Spinal cord (tissue), 10 donors: ENCODE data around the gene TGFB2. TPM values are rescaled to one million over a fixed set of nuclear protein-coding genes. Genes with fewer than 3 reads are reported as not detected.

Source experiments
- DNase-seq, 6 donors: peaks; one replicate each; pipeline versions ENCODE4 v3.0.0 to v3.0.0-alpha.2; 2013 to 2015; ENCODE audit warnings: low spot score in 6 of 6, low read depth in 4 of 6
- H3K27ac ChIP-seq: one replicate; pipeline ENCODE4 v1.5.1; 2013; ENCODE audit warnings: low read depth, low read length, control low read depth
- H3K27me3 ChIP-seq: one replicate; pipeline ENCODE4 v1.6.1; 2013; ENCODE audit warnings: low read length; ENCODE audit not compliant: control insufficient read depth, insufficient read depth
- H3K36me3 ChIP-seq: one replicate; pipeline ENCODE4 v1.6.1; 2013; ENCODE audit warnings: low read length; ENCODE audit not compliant: control insufficient read depth, insufficient read depth
- H3K4me1 ChIP-seq: one replicate; pipeline ENCODE4 v1.6.1; 2013; ENCODE audit warnings: low read length; ENCODE audit not compliant: control insufficient read depth, insufficient read depth
- H3K4me3 ChIP-seq: one replicate; pipeline ENCODE4 v1.5.1; 2013; ENCODE audit warnings: low read depth, low read length, control low read depth
- H3K9me3 ChIP-seq: one replicate; pipeline ENCODE4 v1.6.1; 2013; ENCODE audit warnings: low read length; ENCODE audit not compliant: control insufficient read depth, insufficient read depth
- WGBS: methylation state at CpG from one replicate; pipeline ENCODE4 v1.1.5; 2013; ENCODE audit warnings: missing lambda C conversion rate; ENCODE audit not compliant: insufficient coverage; 5-methylcytosine and 5-hydroxymethylcytosine counted together
- polyA plus RNA-seq, 2 donors: library from polyadenylated mRNA; unstranded; fragments of 120-200 nt; gene quantifications; one replicate each; pipeline ENCODE4 v1.2.1, GENCODE V29; 2013; ENCODE audit not compliant: insufficient read length in 2 of 2
- total RNA-seq, 2 donors: library from RNA; depleted of rRNA in 1 of 2; stranded (reverse); fragments of 120-200 nt in 1 of 2; fragments of >200 nt in 1 of 2; gene quantifications; one replicate each; pipeline versions ENCODE4 v1.2.3 to v1.2.4, GENCODE V29; 2013 to 2014
- donor health status: healthy.

The TGFB2 gene
- total and polyA plus RNA-seq, 4 donors = 30.7 to 44.1 (median 35.3) TPM

DNA sequence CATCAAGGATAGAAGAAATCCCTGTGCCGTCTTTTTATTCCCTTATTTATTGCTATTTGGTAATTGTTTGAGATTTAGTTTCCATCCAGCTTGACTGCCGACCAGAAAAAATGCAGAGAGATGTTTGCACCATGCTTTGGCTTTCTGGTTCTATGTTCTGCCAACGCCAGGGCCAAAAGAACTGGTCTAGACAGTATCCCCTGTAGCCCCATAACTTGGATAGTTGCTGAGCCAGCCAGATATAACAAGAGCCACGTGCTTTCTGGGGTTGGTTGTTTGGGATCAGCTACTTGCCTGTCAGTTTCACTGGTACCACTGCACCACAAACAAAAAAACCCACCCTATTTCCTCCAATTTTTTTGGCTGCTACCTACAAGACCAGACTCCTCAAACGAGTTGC, 99.0 kb downstream of the TGFB2 start:
- no peaks in the 10 kb centered on the region for H3K36me3 ChIP-seq
- no peak overlapping the region for H3K4me3 ChIP-seq
- no peaks in the 10 kb centered on the region for H3K27me3 ChIP-seq
- WGBS = 79% methylated on average over 2 of the region's 5 CpGs
- DNase-seq = no peak
- H3K9me3 ChIP-seq = no peaks in the 10 kb centered on the region
- H3K4me1 ChIP-seq = no peaks in the 10 kb centered on the region
- no peak overlapping the region for H3K27ac ChIP-seq

DNA sequence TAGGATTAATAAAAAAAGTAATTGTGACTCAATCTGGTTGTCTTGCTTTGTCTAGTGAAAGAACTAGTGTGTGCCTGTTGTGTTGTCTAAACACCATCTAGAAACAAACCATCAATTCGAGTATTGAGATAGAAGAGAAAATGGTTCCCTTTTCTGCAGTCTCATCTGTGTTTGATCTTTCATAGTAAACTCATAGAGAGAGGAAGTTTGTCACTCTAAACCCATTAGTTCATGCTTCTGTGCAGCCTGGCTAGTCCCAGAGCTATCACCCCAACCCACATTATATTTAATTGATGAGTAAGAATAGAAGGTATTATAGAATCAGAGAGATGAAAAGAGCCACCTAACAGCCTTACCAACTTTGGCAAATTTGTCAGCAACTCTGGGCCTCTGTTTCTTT, 99.5 kb downstream of the TGFB2 start:
- no peaks in the 10 kb centered on the region for H3K4me1 ChIP-seq
- H3K27ac ChIP-seq = no peak overlapping the region
- WGBS = no CpG with 5 or more reads among the region's 1 CpG
- no peak overlapping the region for H3K4me3 ChIP-seq
- no peaks in the 10 kb centered on the region for H3K36me3 ChIP-seq
- no peaks in the 10 kb centered on the region for H3K9me3 ChIP-seq
- no peak for DNase-seq
- H3K27me3 ChIP-seq = no peaks in the 10 kb centered on the region

DNA sequence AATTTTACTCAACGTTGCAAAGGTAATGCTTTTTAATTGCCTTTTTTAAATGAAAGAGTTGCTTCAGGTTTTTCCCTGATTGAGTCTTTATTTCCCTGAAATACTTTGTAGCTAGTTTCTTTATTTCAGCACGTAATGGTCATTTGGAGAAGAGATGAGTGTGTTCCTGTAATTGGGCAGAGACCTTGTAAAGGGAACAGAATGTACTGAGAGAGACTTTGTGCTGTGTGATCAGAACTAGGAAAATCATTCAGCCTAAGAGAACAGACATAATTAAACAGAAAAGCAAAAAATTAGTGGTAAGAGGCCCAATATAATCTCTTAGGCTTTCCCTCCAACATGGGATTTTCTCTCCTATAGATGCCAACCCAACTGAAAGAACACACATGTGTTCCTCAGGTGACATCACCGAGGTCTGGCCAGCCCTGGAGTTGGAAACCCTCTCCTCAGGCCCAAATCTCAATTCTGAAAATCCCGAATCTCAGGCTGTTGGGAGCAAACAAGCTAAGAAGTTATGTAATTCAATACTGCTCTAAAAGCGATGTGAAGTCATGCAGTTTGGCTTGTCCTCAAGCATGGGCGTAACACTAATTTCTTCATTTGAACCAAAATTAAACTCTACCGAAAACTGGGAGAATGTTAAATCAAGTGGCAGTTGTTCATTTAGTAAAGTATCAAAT, 102.0 kb downstream of the TGFB2 start:
- H3K36me3 ChIP-seq = no peaks in the 10 kb centered on the region
- no peak overlapping the region for H3K27ac ChIP-seq
- no peak for DNase-seq
- no peaks in the 10 kb centered on the region for H3K4me1 ChIP-seq
- no peaks in the 10 kb centered on the region for H3K9me3 ChIP-seq
- H3K27me3 ChIP-seq = no peaks in the 10 kb centered on the region
- WGBS = 88% methylated on average over 1 of the region's 7 CpGs
- no peak overlapping the region for H3K4me3 ChIP-seq

DNA sequence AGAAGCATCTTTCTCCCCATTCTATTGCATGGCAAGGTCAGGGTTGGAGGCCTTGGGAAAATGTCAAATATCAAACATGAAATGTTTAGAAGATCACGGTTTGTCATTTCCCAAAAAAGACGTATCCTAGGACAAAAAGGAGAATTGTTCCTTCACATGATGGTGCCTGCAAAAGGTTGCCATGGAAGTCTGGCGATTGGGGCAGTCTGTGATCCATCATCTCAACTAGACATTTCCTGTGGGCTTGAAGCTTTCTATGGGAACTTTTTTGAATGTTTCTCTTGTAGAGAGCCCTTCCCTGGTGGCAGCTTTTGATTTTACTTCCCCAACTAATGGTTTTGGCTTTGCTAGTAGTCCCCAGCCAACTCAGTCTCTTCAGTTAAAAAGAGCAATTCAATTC, 106.3 kb downstream of the TGFB2 start:
- no peaks in the 10 kb centered on the region for H3K4me1 ChIP-seq
- DNase-seq = no peak
- no peaks in the 10 kb centered on the region for H3K9me3 ChIP-seq
- WGBS = 83% methylated on average over 2 of the region's 3 CpGs
- H3K4me3 ChIP-seq = no peak overlapping the region
- H3K27me3 ChIP-seq = no peaks in the 10 kb centered on the region
- no peaks in the 10 kb centered on the region for H3K36me3 ChIP-seq
- no peak overlapping the region for H3K27ac ChIP-seq

DNA sequence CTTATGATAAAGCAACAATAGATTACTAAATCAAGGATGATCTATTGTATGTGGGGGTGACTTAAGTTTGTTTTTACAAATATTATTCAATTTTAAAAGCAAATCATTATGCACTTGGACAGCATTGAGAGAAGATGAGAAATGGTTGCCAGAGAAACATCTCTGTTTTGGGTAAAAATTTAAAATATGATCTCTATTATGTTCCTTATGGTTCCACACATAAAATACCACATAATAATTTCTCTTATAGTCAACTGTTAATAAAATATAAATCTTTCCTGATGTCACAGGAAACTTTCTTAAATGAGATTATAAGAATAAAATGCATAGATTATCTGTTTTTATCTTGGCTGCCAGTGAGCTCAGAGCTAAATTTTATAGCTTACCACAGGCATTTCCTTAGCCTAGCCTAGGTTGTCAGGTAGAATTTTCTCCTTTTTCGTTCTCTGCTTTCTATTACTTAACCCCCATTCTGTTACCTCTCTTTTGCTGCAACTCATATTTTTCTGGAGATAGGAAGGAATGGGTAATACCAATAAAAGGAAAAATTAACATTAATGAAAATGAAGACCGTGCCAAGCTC, 109.7 kb downstream of the TGFB2 start:
- Histone ChIP-seq H3K36me3 (no peaks in the 10 kb centered on the region), H3K4me3 (no peak overlapping the region), H3K27me3 (no peaks in the 10 kb centered on the region), H3K4me1 (peaks cover 5% of the 10 kb centered on the region), H3K9me3 (no peaks in the 10 kb centered on the region), H3K27ac (no peak overlapping the region)
- WGBS = no CpG with 5 or more reads among the region's 2 CpGs
- no peak for DNase-seq

DNA sequence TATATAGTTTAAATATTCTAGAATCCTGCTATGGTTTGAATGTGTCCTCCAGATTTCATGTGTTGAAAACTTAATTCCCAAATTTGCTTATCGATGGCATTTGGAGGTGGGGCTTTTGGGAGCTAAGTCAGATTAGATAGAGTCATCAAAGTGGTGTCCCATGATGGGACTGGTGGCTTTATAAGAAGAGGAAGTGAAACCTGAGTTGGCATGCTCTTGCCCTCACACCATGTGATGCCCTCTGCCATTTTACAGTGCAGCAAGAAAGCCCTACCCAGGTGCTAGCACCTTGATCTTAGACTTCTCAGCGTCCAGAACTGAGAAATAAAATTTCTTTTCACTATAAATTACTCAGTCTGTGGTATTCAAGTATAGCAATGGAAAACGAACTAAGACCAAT, 111.3 kb downstream of the TGFB2 start:
- Histone ChIP-seq H3K36me3 (no peaks in the 10 kb centered on the region), H3K4me3 (no peak overlapping the region), H3K27ac (no peak overlapping the region), H3K4me1 (peaks cover 6% of the 10 kb centered on the region), H3K27me3 (no peaks in the 10 kb centered on the region), H3K9me3 (no peaks in the 10 kb centered on the region)
- 100% methylated on average over 1 of the region's 3 CpGs for WGBS
- DNase-seq = no peak

DNA sequence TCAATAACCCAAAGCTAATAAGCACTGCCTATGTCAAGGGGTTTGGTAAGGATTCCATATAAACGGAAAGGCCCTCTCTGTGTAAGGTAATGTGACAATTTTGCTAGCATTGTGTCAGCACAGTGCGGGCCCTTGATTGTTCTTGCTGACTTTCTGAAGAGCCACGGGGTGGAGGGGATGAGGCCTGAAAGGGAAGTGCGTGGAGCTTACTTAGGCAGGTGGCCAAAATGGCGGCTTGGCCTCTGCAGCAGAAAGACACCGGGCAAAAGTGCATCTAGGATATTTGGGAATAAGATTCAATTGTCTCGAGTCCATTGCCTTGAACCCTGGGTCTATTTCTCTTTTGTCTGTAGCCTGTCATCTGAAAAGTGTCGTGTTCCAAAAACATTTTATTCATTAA, 114.3 kb downstream of the TGFB2 start:
- no peaks in the 10 kb centered on the region for H3K36me3 ChIP-seq
- H3K27ac ChIP-seq = peak overlapping the region; percentile 85
- H3K4me1 ChIP-seq = peaks cover 13% of the 10 kb centered on the region
- H3K4me3 ChIP-seq = no peak overlapping the region
- no peaks in the 10 kb centered on the region for H3K27me3 ChIP-seq
- DNase-seq = peak in 1 of 6 donors; percentile 49
- no peaks in the 10 kb centered on the region for H3K9me3 ChIP-seq
- WGBS = 59% methylated on average over 5 of the region's 8 CpGs

DNA sequence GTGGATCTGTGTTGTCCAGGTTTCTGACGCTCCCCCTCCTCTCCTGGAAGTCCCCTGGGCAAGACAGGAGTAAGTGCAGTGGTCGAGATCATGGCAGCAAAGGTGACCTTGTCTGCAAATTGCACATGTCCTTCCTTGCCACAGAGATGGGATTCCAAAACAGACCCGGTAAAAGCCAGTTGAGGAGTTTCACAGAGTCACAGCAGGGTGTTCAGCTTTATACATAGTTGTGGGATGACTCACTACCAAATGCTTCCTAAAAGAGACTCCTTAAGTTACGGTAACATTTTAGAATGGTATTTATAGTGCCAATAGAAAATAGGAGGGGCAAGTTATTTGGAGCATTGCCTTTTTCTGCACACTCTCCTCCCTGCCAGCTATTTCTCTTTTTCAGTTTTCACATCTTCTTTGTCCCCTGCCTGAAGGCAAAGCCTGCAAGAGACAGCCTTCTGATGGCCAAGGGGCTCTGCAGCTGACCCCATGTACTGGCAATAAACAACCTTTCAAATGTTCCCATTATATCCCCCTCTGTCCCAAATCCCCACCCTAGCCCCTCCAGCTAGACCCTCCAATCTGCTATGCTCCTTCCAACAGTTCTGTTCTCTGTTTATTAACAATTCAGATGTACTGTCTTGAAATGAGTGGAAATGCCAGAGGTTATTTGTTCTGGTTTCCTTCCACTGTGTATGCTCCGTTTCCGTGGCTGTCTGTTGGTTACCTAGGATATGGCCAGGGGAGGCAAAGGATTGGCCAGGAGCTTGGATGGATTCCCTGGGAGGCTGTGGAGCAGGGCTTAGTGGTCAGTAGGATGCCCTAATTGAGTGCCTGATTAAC, 115.0 kb downstream of the TGFB2 start:
- Histone ChIP-seq H3K27me3 (no peaks in the 10 kb centered on the region), H3K36me3 (no peaks in the 10 kb centered on the region), H3K4me1 (peaks cover 13% of the 10 kb centered on the region), H3K27ac (peak overlapping the region; percentile 85), H3K9me3 (no peaks in the 10 kb centered on the region), H3K4me3 (no peak overlapping the region)
- whole genome bisulfite sequencing = 17% methylated on average over 3 of the region's 6 CpGs
- DNase-seq = peak; percentile 64 to 91 (median 72)

DNA sequence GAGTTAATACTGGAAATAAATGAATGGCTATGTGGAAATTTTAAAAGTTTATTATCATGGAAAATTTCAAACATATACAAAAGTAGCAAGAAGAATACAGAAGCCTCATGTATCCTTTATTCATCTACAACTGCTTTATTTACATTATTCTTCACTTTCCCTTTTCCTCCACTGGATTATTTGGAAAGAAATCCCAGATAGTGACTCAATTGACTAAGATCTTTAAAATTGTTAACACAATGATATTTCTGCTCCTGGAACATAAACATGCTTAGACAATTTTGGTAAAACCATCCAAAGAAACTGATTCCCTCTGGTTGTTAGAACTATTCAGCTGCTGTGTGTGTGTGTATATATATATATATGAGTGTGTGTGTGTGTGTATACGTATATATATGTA, 116.2 kb downstream of the TGFB2 start:
- Histone ChIP-seq H3K27ac (peak overlapping the region; percentile 85), H3K4me1 (peaks cover 13% of the 10 kb centered on the region), H3K27me3 (no peaks in the 10 kb centered on the region), H3K36me3 (no peaks in the 10 kb centered on the region), H3K4me3 (no peak overlapping the region), H3K9me3 (no peaks in the 10 kb centered on the region)
- WGBS = no CpG with 5 or more reads among the region's 1 CpG
- no peak for DNase-seq
